ENCODE results near the gene PRR23E.

Gene PRR23E

GRCh38 chr3:127164615-127165014 lies 28.3 kb upstream of the PRR23E start:
- DNase-seq (ENCODE audit: low read depth in 1 of 2, low spot score in 1 of 2): no peak

GRCh38 chr3:127165036-127165435 lies 27.9 kb upstream of the PRR23E start:
- no peak for DNase-seq (ENCODE audit: low read depth in 1 of 2, low spot score in 1 of 2)

GRCh38 chr3:127165694-127166485 lies 27.0 kb upstream of the PRR23E start:
- DNase-seq (ENCODE audit: low read depth in 1 of 2, low spot score in 1 of 2): no peak

GRCh38 chr3:127166501-127167065 lies 26.3 kb upstream of the PRR23E start:
- no peak for DNase-seq (ENCODE audit: low read depth in 1 of 2, low spot score in 1 of 2)

- no peak for DNase-seq (ENCODE audit: low read depth in 1 of 2, low spot score in 1 of 2)
These were observed 25.5 kb upstream of the PRR23E start for GRCh38 chr3:127167315-127168043.

GRCh38 chr3:127168271-127168670 lies 24.7 kb upstream of the PRR23E start:
- no peak for DNase-seq (ENCODE audit: low read depth in 1 of 2, low spot score in 1 of 2)

GRCh38 chr3:127170814-127171213 lies 22.1 kb upstream of the PRR23E start:
- DNase-seq (ENCODE audit: low read depth in 1 of 2, low spot score in 1 of 2): no peak

- DNase-seq (ENCODE audit: low read depth in 1 of 2, low spot score in 1 of 2): no peak
These were observed 21.6 kb upstream of the PRR23E start for GRCh38 chr3:127171320-127171719.

GRCh38 chr3:127171721-127172120 lies 21.2 kb upstream of the PRR23E start:
- DNase-seq (ENCODE audit: low read depth in 1 of 2, low spot score in 1 of 2): no peak

- no peak for DNase-seq (ENCODE audit: low read depth in 1 of 2, low spot score in 1 of 2)
These were observed 20.7 kb upstream of the PRR23E start for GRCh38 chr3:127172211-127172610.

- no peak for DNase-seq (ENCODE audit: low read depth in 1 of 2, low spot score in 1 of 2)
These were observed 20.0 kb upstream of the PRR23E start for GRCh38 chr3:127172781-127173515.

GRCh38 chr3:127173516-127174166 lies 19.3 kb upstream of the PRR23E start:
- DNase-seq (ENCODE audit: low read depth in 1 of 2, low spot score in 1 of 2): no peak

- DNase-seq (ENCODE audit: low read depth in 1 of 2, low spot score in 1 of 2): no peak
These were observed 18.6 kb upstream of the PRR23E start for GRCh38 chr3:127174284-127174683.

GRCh38 chr3:127174715-127175140 lies 18.2 kb upstream of the PRR23E start:
- DNase-seq (ENCODE audit: low read depth in 1 of 2, low spot score in 1 of 2): no peak

GRCh38 chr3:127175272-127175671 lies 17.7 kb upstream of the PRR23E start:
- no peak for DNase-seq (ENCODE audit: low read depth in 1 of 2, low spot score in 1 of 2)

- DNase-seq (ENCODE audit: low read depth in 1 of 2, low spot score in 1 of 2): no peak
These were observed 15.7 kb upstream of the PRR23E start for GRCh38 chr3:127177226-127177625.

- DNase-seq (ENCODE audit: low read depth in 1 of 2, low spot score in 1 of 2): no peak
These were observed 12.1 kb upstream of the PRR23E start for GRCh38 chr3:127180859-127181258.

GRCh38 chr3:127182431-127182830 lies 10.5 kb upstream of the PRR23E start:
- no peak for DNase-seq (ENCODE audit: low read depth in 1 of 2, low spot score in 1 of 2)

GRCh38 chr3:127182848-127183714 lies 9.8 kb upstream of the PRR23E start:
- no peak for DNase-seq (ENCODE audit: low read depth in 1 of 2, low spot score in 1 of 2)

Measured in stimulated activated CD4-positive, alpha-beta T cell treated with anti-CD3 and anti-CD28 coated beads, Interleukin-15, amount 100 ng/mL, for 1 hour (primary cell).